Stimulated activated CD4-positive, alpha-beta T cell treated with anti-CD3 and anti-CD28 coated beads, Interleukin-1b, Interleukin-23, amount 100 ng/mL, for 48 hours (primary cell): ENCODE data around the gene MED7.

Experiments
- DNase-seq: peaks from one replicate; pipeline ENCODE4 v3.0.0-alpha.2; 2020

MED7 gene

GRCh38 chr5:157100140-157100679 lies 42.5 kb downstream of the MED7 start:
- DNase-seq, result peak; percentile 47

- no peak for DNase-seq
Measured at GRCh38 chr5:157088342-157088990, 54.2 kb downstream of the MED7 start.
